Fibroblast of peridontal ligament (primary cell): ENCODE measurements around the gene PDX1.

Experiments used
- DNase-seq: peaks from one replicate; pipeline ENCODE4 v3.0.0-alpha.2; 2010; ENCODE audit errors: extremely low read depth

The PDX1 gene

GRCh38 chr13:27970382-27971235, 50.8 kb downstream of the PDX1 start:
- DNase-seq = no peak

- no peak for DNase-seq
Observed at GRCh38 chr13:27971236-27971645, 51.4 kb downstream of the PDX1 start.

GRCh38 chr13:27971776-27972477, 52.1 kb downstream of the PDX1 start:
- DNase-seq = no peak

GRCh38 chr13:27972478-27972820, 52.6 kb downstream of the PDX1 start:
- DNase-seq = no peak

- no peak for DNase-seq
Observed at GRCh38 chr13:27973291-27973690, 53.5 kb downstream of the PDX1 start.

GRCh38 chr13:27973961-27974662, 54.3 kb downstream of the PDX1 start:
- DNase-seq = no peak
